H1 (cell line): ENCODE results near the gene NFIA. TPM values are rescaled to one million over a fixed set of nuclear protein-coding genes. Genes with fewer than 3 reads are reported as not detected.

Experiments
- ATF2 ChIP-seq: IDR thresholded peaks from 2 replicates; pipeline ENCODE4 v1.6.1; 2012; ENCODE audit warnings: low read length, inconsistent platforms
- BACH1 ChIP-seq: IDR thresholded peaks from 2 replicates; pipeline ENCODE4 v1.6.1; 2012; ENCODE audit warnings: low read length, improper control_type of control experiment
- CHD7 ChIP-seq: fragments of 300-600 bp; sonication (generic); IDR thresholded peaks from 2 replicates; pipeline ENCODE4 v1.7.1; 2012; ENCODE audit warnings: low read length, moderate library complexity, mild to moderate bottlenecking, inconsistent platforms; ENCODE audit not compliant: insufficient replicate concordance
- GTF2F1 ChIP-seq: IDR thresholded peaks from 2 replicates; pipeline ENCODE4 v1.6.1; 2012; ENCODE audit warnings: low read depth, low read length, improper control_type of control experiment, borderline replicate concordance
- RNF2 ChIP-seq: fragments of 200-900, 300-1000 bp; sonication (generic); IDR thresholded peaks from 2 replicates; pipeline ENCODE4 v1.7.1; 2016; ENCODE audit warnings: borderline replicate concordance, low read depth, mild to moderate bottlenecking, antibody characterized with exemption, low read length; ENCODE audit not compliant: poor library complexity, severe bottlenecking; ENCODE audit errors: missing control alignments
- SIX5 ChIP-seq: IDR thresholded peaks from 2 replicates; pipeline ENCODE4 v1.6.1; 2011; ENCODE audit warnings: mild to moderate bottlenecking, low read depth, low read length
- TBP ChIP-seq: IDR thresholded peaks from 2 replicates; pipeline ENCODE4 v1.6.1; 2011; ENCODE audit warnings: low read depth, low read length, improper control_type of control experiment
- polyA plus RNA-seq, 7 experiments: library from polyadenylated mRNA; depleted of rRNA in 3 of 7; stranded (reverse) in 5 of 7; unstranded in 2 of 7; fragments of >200 nt in 5 of 7; fragments of 200-250 nt in 2 of 7; gene quantifications; 1 replicate in 5 of 7; 2 replicates in 1 of 7; 4 replicates in 1 of 7; pipeline versions ENCODE4 v1.2.1 to v1.2.3, GENCODE V29; 2011 to 2013; ENCODE audit warnings: missing spikeins in 2 of 7, mixed read lengths in 2 of 7
- total RNA-seq: library from RNA; stranded (reverse); fragmentation: NEBNext Ultra II Directional; extraction: Animal tissue kit (Norgen Biotek cat#: 25700); gene quantifications from 2 replicates; pipeline ENCODE4 v1.2.1, GENCODE V29; 2021

NFIA gene
- total and polyA plus RNA-seq, 2 of the 8 experiments (the other 6 are each of a cell fraction or from before 2014, with no cell fraction given): 1.8 to 2.3 TPM

- TF ChIP-seq CHD7 (no peak), RNF2 (no peak), TBP (no peak), SIX5 (no peak), ATF2 (no peak), BACH1 (no peak), GTF2F1 (no peak)
Observed at GRCh38 chr1:61190618-61191432, 108.5 kb downstream of the NFIA start (continued).
